Right forelimb (tissue), 1 donor: ENCODE measurements around the gene GDAP1L1.
"Not testable (repeated sequence)": the region's sequence is repeated elsewhere in the genome, so short reads cannot be mapped to it uniquely, and the experiment has no call there.

Experiments
- DNase-seq: peaks from one replicate; pipeline ENCODE4 v3.0.0-alpha.2; 2018

Gene GDAP1L1

GRCh38 chr20:44258226-44258890, 11.2 kb downstream of the GDAP1L1 start:
- DNase-seq: no peak

- DNase-seq: no peak
Measured at GRCh38 chr20:44264287-44264686, 17.2 kb downstream of the GDAP1L1 start.

- DNase-seq: no peak
Measured at GRCh38 chr20:44268802-44269201, 21.7 kb downstream of the GDAP1L1 start.

GRCh38 chr20:44271915-44272663, 25.0 kb downstream of the GDAP1L1 start:
- no peak for DNase-seq

GRCh38 chr20:44273231-44274215, 26.4 kb downstream of the GDAP1L1 start:
- no peak for DNase-seq

GRCh38 chr20:44274303-44275017, 27.4 kb downstream of the GDAP1L1 start:
- DNase-seq: no peak

GRCh38 chr20:44279228-44279627, 32.1 kb downstream of the GDAP1L1 start:
- DNase-seq: no peak

- DNase-seq: no peak
Measured at GRCh38 chr20:44280387-44280786, 33.3 kb downstream of the GDAP1L1 start.

- DNase-seq: no peak
Measured at GRCh38 chr20:44282192-44282591, 35.1 kb downstream of the GDAP1L1 start.

GRCh38 chr20:44284032-44284431, 36.9 kb downstream of the GDAP1L1 start:
- no peak for DNase-seq

GRCh38 chr20:44287272-44288097, 40.4 kb downstream of the GDAP1L1 start:
- DNase-seq: no peak

- no peak for DNase-seq
Measured at GRCh38 chr20:44288252-44288651, 41.1 kb downstream of the GDAP1L1 start.

GRCh38 chr20:44291754-44292153, 44.6 kb downstream of the GDAP1L1 start:
- DNase-seq: no peak

- no peak for DNase-seq
Measured at GRCh38 chr20:44296011-44296410, 48.9 kb downstream of the GDAP1L1 start.

- DNase-seq: no peak
Measured at GRCh38 chr20:44297721-44298120, 50.6 kb downstream of the GDAP1L1 start.

- DNase-seq: not testable (repeated sequence)
Measured at GRCh38 chr20:44299011-44299535, 52.0 kb downstream of the GDAP1L1 start.

- DNase-seq: no peak
Measured at GRCh38 chr20:44301285-44301684, 54.2 kb downstream of the GDAP1L1 start.

GRCh38 chr20:44302026-44302669, 55.0 kb downstream of the GDAP1L1 start:
- DNase-seq: no peak

GRCh38 chr20:44302736-44303135, 55.6 kb downstream of the GDAP1L1 start:
- no peak for DNase-seq

GRCh38 chr20:44304383-44304782, 57.3 kb downstream of the GDAP1L1 start:
- DNase-seq: no peak

- DNase-seq: no peak
Measured at GRCh38 chr20:44306927-44307326, 59.8 kb downstream of the GDAP1L1 start.
